Measurements from ENCODE around the gene EVA1C.
"Not testable (repeated sequence)": the region's sequence is repeated elsewhere in the genome, so short reads cannot be mapped to it uniquely, and the experiment has no call there.

The EVA1C gene

GRCh38 chr21:32457962-32458361 lies 45.5 kb downstream of the EVA1C start:
- Histone ChIP-seq H3K9ac (ENCODE audit: low read length) (no peak overlapping the region), H3K4me3 (ENCODE audit: low read length) (no peak overlapping the region)

DNA sequence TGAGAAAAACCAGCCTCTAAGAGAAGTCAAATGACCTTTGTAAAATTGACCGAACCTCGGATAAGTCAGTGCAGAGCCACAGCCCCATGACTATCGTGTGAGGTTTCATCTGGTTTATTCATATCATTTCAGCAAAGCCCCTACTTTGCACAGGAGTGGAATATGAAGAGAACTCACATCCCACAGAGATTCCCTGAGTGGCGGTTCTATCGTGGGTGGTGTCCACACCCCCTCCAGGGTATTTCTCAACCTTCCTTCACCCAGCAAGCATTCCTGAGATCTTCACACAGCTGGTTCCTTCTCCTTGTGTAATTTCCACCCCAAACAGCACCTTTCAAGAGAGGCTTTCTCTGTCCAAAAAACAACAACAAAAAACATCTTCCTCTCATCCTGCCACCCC lies 47.5 kb downstream of the EVA1C start:
- no peak overlapping the region for H2AFZ ChIP-seq (ENCODE audit: low read depth, low read length)
- no peaks in the 10 kb centered on the region for H3K36me3 ChIP-seq (replicated peaks; ENCODE audit: low read depth, low read length)
- H3K9ac ChIP-seq (ENCODE audit: low read length): no peak overlapping the region
- no peak overlapping the region for H3K4me2 ChIP-seq (ENCODE audit: low read length)
- no peaks in the 10 kb centered on the region for H4K20me1 ChIP-seq (ENCODE audit: insufficient read depth, low read length)
- no peaks in the 10 kb centered on the region for H3K79me2 ChIP-seq (ENCODE audit: low read length)
- TF ChIP-seq, protein P1, sequence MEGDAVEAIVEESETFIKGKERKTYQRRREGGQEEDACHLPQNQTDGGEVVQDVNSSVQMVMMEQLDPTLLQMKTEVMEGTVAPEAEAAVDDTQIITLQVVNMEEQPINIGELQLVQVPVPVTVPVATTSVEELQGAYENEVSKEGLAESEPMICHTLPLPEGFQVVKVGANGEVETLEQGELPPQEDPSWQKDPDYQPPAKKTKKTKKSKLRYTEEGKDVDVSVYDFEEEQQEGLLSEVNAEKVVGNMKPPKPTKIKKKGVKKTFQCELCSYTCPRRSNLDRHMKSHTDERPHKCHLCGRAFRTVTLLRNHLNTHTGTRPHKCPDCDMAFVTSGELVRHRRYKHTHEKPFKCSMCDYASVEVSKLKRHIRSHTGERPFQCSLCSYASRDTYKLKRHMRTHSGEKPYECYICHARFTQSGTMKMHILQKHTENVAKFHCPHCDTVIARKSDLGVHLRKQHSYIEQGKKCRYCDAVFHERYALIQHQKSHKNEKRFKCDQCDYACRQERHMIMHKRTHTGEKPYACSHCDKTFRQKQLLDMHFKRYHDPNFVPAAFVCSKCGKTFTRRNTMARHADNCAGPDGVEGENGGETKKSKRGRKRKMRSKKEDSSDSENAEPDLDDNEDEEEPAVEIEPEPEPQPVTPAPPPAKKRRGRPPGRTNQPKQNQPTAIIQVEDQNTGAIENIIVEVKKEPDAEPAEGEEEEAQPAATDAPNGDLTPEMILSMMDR (IDR thresholded peaks at IDR 0.05; ENCODE audit: low read depth, low read length): no peak
- no peak for TF ChIP-seq EZH2phosphoT487 (IDR thresholded peaks at IDR 0.05; ENCODE audit: low read depth)
- H3K4me1 ChIP-seq (ENCODE audit: low read length): no peaks in the 10 kb centered on the region
- H3K27ac ChIP-seq (ENCODE audit: low read length): no peak overlapping the region
- H3K9me3 ChIP-seq (ENCODE audit: insufficient read depth, low read length): no peaks in the 10 kb centered on the region
- no peaks in the 10 kb centered on the region for H3K27me3 ChIP-seq (ENCODE audit: low read depth, low read length)
- H3K4me3 ChIP-seq (ENCODE audit: low read length): no peak overlapping the region

More at GRCh38 chr21:32457962-32458361, 45.5 kb downstream of the EVA1C start:
- Histone ChIP-seq H3K4me2 (ENCODE audit: low read length) (no peak overlapping the region), H3K36me3 (replicated peaks; ENCODE audit: low read depth, low read length) (no peaks in the 10 kb centered on the region), H2AFZ (ENCODE audit: low read depth, low read length) (no peak overlapping the region), H3K27me3 (ENCODE audit: low read depth, low read length) (no peaks in the 10 kb centered on the region), H4K20me1 (ENCODE audit: insufficient read depth, low read length) (no peaks in the 10 kb centered on the region), H3K4me1 (ENCODE audit: low read length) (no peaks in the 10 kb centered on the region), H3K27ac (ENCODE audit: low read length) (no peak overlapping the region), H3K9me3 (ENCODE audit: insufficient read depth, low read length) (no peaks in the 10 kb centered on the region), H3K79me2 (ENCODE audit: low read length) (no peaks in the 10 kb centered on the region)
- no peak for TF ChIP-seq EZH2phosphoT487 (IDR thresholded peaks at IDR 0.05; ENCODE audit: low read depth)
- TF ChIP-seq, protein P1 (IDR thresholded peaks at IDR 0.05; ENCODE audit: low read depth, low read length): no peak

GRCh38 chr21:32461503-32461902 lies 49.0 kb downstream of the EVA1C start:
- Histone ChIP-seq H3K9me3 (ENCODE audit: insufficient read depth, low read length) (no peaks in the 10 kb centered on the region), H3K4me2 (ENCODE audit: low read length) (no peak overlapping the region), H3K4me3 (ENCODE audit: low read length) (no peak overlapping the region), H3K79me2 (ENCODE audit: low read length) (no peaks in the 10 kb centered on the region), H3K27me3 (ENCODE audit: low read depth, low read length) (no peaks in the 10 kb centered on the region), H3K27ac (ENCODE audit: low read length) (no peak overlapping the region), H3K36me3 (replicated peaks; ENCODE audit: low read depth, low read length) (no peaks in the 10 kb centered on the region), H3K4me1 (ENCODE audit: low read length) (no peaks in the 10 kb centered on the region), H3K9ac (ENCODE audit: low read length) (no peak overlapping the region), H2AFZ (ENCODE audit: low read depth, low read length) (no peak overlapping the region), H4K20me1 (ENCODE audit: insufficient read depth, low read length) (no peaks in the 10 kb centered on the region)
- no peak for TF ChIP-seq EZH2phosphoT487 (IDR thresholded peaks at IDR 0.05; ENCODE audit: low read depth)
- TF ChIP-seq, protein P1 (IDR thresholded peaks at IDR 0.05; ENCODE audit: low read depth, low read length): no peak

DNA sequence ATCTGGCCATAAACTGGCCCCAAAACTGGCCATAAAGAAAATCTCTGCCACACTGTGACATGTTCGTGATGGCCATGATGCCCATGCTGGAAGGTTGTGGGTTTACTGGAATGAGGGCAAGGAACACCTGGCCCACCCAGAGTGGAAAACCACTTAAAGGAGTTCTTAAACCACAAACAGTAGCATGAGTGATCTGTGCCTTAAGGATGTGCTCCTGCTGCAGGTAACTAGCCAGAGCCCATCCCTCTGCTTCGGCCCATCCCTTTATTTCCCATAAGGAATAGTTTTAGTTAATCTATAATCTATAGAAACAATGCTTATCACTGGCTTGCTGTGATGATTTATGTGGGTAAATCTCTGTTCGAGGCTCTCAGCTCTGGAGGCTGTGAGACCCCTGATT lies 50.1 kb downstream of the EVA1C start:
- H3K4me3 ChIP-seq (ENCODE audit: low read length); H3K4me1 ChIP-seq (ENCODE audit: low read length); H3K9ac ChIP-seq (ENCODE audit: low read length); H3K9me3 ChIP-seq (ENCODE audit: insufficient read depth, low read length); H3K36me3 ChIP-seq (replicated peaks; ENCODE audit: low read depth, low read length); H3K27me3 ChIP-seq (ENCODE audit: low read depth, low read length); H4K20me1 ChIP-seq (ENCODE audit: insufficient read depth, low read length); H3K4me2 ChIP-seq (ENCODE audit: low read length); H3K79me2 ChIP-seq (ENCODE audit: low read length); H2AFZ ChIP-seq (ENCODE audit: low read depth, low read length); H3K27ac ChIP-seq (ENCODE audit: low read length): not testable (repeated sequence)

DNA sequence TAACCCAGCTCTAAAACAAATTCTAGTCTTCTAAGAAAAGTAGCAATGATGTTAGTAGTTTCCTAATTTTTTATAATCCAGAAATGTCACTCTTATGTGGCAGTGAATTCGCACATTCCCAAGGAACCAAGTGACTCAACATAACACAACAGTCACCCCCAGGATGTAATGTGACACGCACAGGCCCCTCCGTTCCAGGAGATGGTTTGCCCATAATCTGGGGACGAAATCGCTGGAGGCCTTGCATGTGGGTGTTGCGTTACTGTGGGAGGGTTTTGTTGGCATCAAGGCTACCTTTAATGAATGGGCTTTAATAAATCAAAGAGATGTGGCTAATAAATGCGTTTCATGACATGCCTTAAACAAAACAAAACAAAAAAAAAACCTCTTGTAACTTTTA lies 50.9 kb downstream of the EVA1C start:
- Histone ChIP-seq H3K9me3 (ENCODE audit: insufficient read depth, low read length) (no peaks in the 10 kb centered on the region), H3K4me3 (ENCODE audit: low read length) (no peak overlapping the region), H2AFZ (ENCODE audit: low read depth, low read length) (no peak overlapping the region), H3K4me2 (ENCODE audit: low read length) (no peak overlapping the region), H3K4me1 (ENCODE audit: low read length) (no peaks in the 10 kb centered on the region), H3K27me3 (ENCODE audit: low read depth, low read length) (no peaks in the 10 kb centered on the region), H3K9ac (ENCODE audit: low read length) (no peak overlapping the region), H4K20me1 (ENCODE audit: insufficient read depth, low read length) (no peaks in the 10 kb centered on the region), H3K36me3 (replicated peaks; ENCODE audit: low read depth, low read length) (no peaks in the 10 kb centered on the region), H3K79me2 (ENCODE audit: low read length) (no peaks in the 10 kb centered on the region), H3K27ac (ENCODE audit: low read length) (no peak overlapping the region)
- no peak for TF ChIP-seq EZH2phosphoT487 (IDR thresholded peaks at IDR 0.05; ENCODE audit: low read depth)
- TF ChIP-seq, protein P1 (IDR thresholded peaks at IDR 0.05; ENCODE audit: low read depth, low read length): no peak

All from OCI-LY3 (cell line).